ENCODE measurements around the gene ZNF319.

ZNF319 gene

GRCh38 chr16:57992084-57992483 lies 8.4 kb downstream of the ZNF319 start:
- no peak for TF ChIP-seq GATA3 (IDR thresholded peaks at IDR 0.05; ENCODE audit: low read depth, low read length)
- no peak for TF ChIP-seq GATA2 (IDR thresholded peaks at IDR 0.05; ENCODE audit: low read depth, low read length)

DNA sequence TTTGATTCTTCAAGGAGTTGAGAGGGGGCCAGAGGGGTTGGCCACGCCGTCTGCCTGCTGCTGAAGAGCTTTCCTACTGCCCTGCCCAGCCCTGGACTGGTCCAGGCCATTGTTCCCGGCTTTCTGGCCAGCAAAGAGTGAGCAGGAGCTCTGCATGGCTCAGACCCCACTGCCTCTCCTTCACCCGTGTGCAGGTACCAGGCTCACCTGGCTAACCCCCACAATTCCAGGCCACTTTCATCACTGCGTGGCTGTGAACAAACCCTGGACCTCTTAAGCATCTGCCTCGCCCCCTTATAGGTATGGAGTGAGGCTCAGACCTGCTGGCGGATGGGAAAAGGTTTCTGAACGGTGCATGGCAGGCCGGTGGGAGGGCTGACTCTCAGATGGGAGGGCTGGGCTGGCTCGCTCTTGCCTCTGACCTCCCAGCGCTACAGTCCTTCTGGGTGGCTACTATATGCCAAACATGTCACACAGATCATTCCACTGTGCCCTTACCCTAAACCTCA lies 8.9 kb downstream of the ZNF319 start:
- TF ChIP-seq GATA3 (IDR thresholded peaks at IDR 0.05; ENCODE audit: low read depth, low read length) (no peak), GATA2 (IDR thresholded peaks at IDR 0.05; ENCODE audit: low read depth, low read length) (no peak)

GRCh38 chr16:57988929-57989328 lies 11.5 kb downstream of the ZNF319 start:
- no peak for TF ChIP-seq GATA2 (IDR thresholded peaks at IDR 0.05; ENCODE audit: low read depth, low read length)
- TF ChIP-seq GATA3 (IDR thresholded peaks at IDR 0.05; ENCODE audit: low read depth, low read length) = no peak

DNA sequence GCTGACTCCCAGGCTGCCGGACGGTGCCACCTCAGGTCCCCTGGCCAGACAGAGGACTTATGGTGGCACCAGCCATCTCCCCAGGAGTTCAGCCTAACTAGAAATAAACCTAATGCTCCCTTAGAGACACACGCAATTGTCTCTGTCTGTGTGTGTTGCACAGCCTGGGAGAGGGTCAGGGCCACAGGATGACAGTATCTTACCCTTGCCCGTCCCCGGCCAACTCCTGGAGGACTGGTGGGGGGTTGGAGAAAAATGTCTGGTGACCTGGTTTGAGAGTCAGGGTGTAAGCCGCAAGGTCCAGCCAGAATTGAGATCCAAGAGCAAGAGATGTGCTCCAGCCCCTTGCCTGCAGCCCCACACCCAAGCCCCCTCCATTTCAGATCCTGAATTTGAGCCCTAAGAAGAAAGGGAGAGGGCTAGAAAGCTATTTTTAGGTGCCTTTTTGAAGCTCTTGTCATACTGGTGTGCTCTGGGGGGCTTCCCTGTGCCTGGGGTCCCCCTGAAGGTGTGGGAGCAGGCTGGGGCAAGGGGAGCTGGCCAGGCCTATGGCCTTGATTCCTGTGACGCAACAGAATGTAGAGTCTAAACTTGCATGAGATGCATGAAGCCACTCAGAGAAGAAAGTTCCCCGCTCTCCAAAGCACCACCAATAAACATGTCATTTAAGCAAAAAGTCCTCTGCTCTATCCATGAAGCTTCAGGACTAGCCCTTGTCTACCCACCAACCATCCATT lies 12.9 kb downstream of the ZNF319 start:
- TF ChIP-seq GATA3 (IDR thresholded peaks at IDR 0.05; ENCODE audit: low read depth, low read length) (no peak), GATA2 (IDR thresholded peaks at IDR 0.05; ENCODE audit: low read depth, low read length) (no peak)

GRCh38 chr16:57986196-57986595 lies 14.3 kb downstream of the ZNF319 start:
- TF ChIP-seq GATA2 (IDR thresholded peaks at IDR 0.05; ENCODE audit: low read depth, low read length) = no peak
- TF ChIP-seq GATA3 (IDR thresholded peaks at IDR 0.05; ENCODE audit: low read depth, low read length) = no peak

DNA sequence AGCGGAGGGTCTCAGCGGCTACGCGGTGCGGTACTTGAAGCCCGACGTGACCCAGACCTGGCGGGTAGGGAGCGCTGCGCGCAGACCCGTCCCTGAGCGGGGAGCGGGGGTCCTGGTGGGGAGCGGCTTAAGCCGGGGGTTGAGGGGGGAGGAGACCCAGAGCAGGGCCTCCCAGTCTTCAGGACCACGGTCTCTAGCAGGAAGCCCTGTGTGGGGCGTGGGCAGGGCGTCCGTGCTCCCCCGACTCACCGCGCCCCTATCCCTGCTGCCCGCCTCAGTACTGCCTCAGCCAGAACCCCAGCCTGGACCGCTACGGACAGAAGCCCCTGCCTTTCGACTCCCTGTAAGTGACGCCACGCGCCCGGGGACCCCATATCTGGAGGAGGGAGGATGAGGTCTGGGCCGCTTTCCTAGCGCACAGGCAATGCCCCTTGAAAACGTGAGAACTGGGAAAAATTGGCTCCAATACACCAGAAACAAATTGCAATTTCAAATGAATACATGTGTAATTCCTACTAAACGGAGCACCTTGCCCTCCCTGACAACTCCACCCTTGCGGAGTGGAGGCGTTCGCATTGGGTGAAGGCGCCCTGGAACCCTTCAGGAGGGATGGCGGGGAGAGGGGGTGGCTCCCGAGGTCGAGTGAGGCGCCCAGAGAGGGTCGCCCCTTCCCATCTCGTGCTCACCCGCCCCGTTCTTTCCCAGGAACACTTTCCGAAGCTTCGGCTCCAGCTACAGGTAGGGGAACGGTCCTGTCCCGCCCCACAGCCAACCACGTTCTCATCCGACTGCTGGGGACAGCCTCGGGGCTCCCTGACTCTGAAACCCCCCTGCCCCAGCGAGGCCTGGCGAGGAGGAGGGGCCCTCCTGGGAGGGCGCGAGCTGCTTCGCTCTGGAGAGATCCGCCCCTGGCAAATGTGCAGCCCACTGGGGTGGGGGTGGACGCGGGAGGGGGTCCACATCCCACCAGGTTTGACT lies 15.0 kb downstream of the ZNF319 start:
- TF ChIP-seq GATA2 (IDR thresholded peaks at IDR 0.05; ENCODE audit: low read depth, low read length) = no peak

DNA sequence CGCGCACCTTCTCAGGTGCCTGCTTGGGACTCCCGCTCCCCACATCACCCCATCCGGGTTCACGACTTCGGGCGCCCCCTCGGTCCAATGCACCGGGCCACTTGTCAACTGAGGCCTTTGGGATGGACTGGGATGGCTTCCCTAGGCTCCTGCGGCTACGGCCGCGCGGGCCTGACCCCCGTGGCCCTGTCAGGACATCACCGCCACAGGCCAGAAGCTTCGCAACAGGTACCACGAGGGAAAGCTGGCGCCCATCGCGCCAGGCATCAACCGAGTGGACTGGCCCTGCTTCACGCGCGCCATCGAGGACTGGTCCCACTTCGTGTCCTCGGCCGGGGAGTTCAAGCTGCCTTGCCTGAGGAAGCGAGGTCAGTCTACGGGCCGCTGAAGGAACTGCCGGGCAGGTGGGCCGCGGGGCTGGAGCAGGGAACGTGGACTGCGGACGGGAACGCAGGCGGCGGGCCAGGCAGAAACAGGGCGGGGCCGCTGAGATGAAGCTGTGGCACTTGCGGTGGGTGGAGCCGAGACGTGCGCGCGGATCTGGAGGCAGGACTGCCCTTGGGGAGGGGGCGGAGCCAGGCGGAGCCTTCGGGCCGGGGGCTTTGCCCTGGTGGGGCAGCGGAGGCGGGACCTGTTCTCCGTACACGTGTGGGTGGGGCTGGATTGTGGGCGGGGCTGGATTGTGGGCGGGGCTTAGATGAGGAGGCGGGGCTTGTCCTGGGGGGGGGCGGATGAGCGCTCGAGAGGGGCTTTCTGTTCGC lies 15.8 kb downstream of the ZNF319 start:
- TF ChIP-seq GATA3 (IDR thresholded peaks at IDR 0.05; ENCODE audit: low read depth, low read length) (no peak), GATA2 (IDR thresholded peaks at IDR 0.05; ENCODE audit: low read depth, low read length) (no peak)

GRCh38 chr16:57982385-57982784 lies 18.1 kb downstream of the ZNF319 start:
- TF ChIP-seq GATA3 (IDR thresholded peaks at IDR 0.05; ENCODE audit: low read depth, low read length) = no peak
- peak; percentile 65 for TF ChIP-seq GATA2 (IDR thresholded peaks at IDR 0.05; ENCODE audit: low read depth, low read length)

DNA sequence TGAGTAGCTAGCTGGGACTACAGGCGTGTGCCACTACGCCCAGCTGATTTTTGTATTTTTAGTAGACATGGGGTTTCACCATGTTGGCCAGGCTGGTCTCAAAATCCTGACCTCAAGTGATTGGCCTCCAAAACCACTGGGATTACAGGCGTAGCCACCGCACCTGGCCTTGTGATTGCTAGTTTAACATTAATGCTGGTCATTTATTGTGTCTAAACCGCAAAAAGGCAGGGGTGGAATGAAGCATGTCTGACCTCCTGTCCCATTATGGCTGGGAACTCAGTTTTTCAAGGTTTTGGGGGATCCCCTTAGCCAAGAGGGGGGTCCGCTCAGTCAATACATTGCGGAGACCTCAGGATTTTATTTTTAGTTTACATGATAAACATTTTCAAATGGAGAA lies 18.8 kb downstream of the ZNF319 start:
- no peak for TF ChIP-seq GATA2 (IDR thresholded peaks at IDR 0.05; ENCODE audit: low read depth, low read length)
- no peak for TF ChIP-seq GATA3 (IDR thresholded peaks at IDR 0.05; ENCODE audit: low read depth, low read length)

GRCh38 chr16:57979006-57979585 lies 21.4 kb downstream of the ZNF319 start:
- no peak for TF ChIP-seq GATA2 (IDR thresholded peaks at IDR 0.05; ENCODE audit: low read depth, low read length)

DNA sequence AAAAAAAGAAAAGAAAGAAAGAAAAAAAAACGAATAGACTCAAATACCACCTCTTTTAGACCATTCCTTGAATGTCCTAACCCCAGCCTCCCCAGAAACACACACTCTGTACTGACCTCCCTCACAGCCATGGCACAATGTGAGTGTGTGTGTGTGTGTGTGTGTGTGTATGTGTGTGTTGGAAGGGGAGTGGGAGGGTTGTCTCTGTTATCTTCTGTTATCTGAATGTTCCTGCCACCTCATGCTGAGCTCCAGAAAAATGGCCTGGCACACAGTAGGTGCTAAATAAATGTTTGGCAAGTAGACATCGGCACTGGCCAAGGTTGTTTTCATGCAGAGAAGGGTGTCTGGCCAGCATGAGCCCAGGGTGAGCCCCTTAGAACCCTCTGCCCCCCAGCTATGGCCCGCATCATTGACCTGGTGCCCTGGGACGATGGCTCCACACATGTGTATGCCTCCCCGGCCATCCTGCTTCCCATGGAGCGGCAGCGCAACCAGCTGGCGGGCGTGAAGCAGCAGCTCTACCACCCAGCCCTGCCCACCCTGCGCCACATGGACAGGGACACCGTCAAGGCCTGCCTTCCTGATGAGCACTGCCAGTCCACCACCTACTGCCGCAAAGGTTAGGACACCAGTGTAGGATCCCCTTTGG lies 22.9 kb downstream of the ZNF319 start:
- TF ChIP-seq GATA2 (IDR thresholded peaks at IDR 0.05; ENCODE audit: low read depth, low read length) (no peak), GATA3 (IDR thresholded peaks at IDR 0.05; ENCODE audit: low read depth, low read length) (no peak)

DNA sequence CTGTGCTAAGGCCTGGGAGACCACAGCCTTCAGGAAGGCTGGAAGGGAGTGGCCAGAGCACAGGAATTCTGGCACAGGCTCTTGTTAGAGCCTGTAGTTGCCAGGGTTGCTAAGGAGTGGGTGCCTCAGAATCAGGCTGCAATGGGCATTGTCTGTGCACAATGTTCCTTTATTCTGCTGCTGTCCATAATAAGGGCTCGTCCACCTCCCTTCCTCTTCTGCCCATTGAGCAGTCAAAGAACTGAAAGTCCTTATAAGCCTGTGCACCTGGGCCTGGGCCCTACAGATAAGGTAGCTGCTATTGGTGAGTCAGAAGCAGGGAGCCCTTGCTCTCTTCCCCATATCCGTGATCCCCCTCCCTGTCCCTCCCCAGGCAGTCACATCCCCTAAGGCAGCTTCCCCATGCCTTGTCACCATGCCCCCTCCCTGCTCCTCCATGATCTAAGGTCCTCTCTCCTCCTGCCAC lies 24.1 kb downstream of the ZNF319 start:
- TF ChIP-seq GATA2 (IDR thresholded peaks at IDR 0.05; ENCODE audit: low read depth, low read length) (no peak), GATA3 (IDR thresholded peaks at IDR 0.05; ENCODE audit: low read depth, low read length) (no peak)

- TF ChIP-seq GATA2 (IDR thresholded peaks at IDR 0.05; ENCODE audit: low read depth, low read length) = no peak
- no peak for TF ChIP-seq GATA3 (IDR thresholded peaks at IDR 0.05; ENCODE audit: low read depth, low read length)
These were observed 28.2 kb downstream of the ZNF319 start for GRCh38 chr16:57972306-57972705.

All from SH-SY5Y (cell line).